GM06990 (cell line): ENCODE results near the gene ZMYM3.

Experiments
- DNase-seq: peaks from one replicate; pipeline ENCODE4 v3.0.0-alpha.2; 2011; ENCODE audit not compliant: insufficient read length; ENCODE audit errors: extremely low read depth
- H3K27me3 ChIP-seq: replicated peaks from 2 replicates; pipeline ENCODE4 v1.6.0; 2011; ENCODE audit warnings: low read length; ENCODE audit not compliant: control insufficient read depth, insufficient read depth
- H3K36me3 ChIP-seq: 2 replicates; pipeline ENCODE4 v1.5.1; 2011; ENCODE audit warnings: low read length; ENCODE audit not compliant: control insufficient read depth, insufficient read depth
- H3K4me3 ChIP-seq: replicated peaks from 2 replicates; pipeline ENCODE4 v1.5.1; 2011; ENCODE audit warnings: low read depth, mild to moderate bottlenecking, control low read depth, low read length
- TF ChIP-seq, protein P1 (sequence below): IDR thresholded peaks from 2 replicates; pipeline ENCODE4 v1.5.1; 2011; ENCODE audit warnings: low read length, control low read depth, mild to moderate bottlenecking, inconsistent platforms; ENCODE audit not compliant: insufficient read depth, poor library complexity, severe bottlenecking

The ZMYM3 gene

DNA sequence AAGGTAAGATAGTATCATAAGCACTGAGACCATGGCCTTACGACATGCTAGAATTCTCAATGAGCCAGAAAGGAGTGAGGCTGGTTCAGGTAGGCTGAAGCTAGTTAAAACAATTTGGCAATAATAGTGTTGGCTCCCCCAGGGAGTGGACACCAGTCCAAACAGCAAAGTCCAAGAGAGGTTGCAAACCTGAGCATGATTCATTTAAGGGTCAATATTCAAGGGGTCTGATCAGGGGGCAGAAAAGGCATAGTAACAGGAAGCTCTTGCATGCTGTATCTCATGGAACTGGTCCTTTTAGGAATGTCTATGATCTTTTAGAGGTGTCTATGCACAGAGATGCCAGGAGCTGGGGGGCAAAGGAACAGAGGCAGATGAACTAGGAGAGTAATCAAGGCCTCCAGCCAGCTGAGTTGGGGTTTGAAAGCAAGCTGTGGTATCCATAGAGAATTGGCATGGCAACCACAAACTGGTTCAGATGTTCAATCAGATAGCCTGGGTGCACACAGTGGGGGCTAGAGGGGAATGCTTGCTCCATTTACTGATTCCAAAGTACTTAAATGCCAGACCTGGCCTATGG lies 25.8 kb downstream of the ZMYM3 start:
- TF ChIP-seq, protein P1, sequence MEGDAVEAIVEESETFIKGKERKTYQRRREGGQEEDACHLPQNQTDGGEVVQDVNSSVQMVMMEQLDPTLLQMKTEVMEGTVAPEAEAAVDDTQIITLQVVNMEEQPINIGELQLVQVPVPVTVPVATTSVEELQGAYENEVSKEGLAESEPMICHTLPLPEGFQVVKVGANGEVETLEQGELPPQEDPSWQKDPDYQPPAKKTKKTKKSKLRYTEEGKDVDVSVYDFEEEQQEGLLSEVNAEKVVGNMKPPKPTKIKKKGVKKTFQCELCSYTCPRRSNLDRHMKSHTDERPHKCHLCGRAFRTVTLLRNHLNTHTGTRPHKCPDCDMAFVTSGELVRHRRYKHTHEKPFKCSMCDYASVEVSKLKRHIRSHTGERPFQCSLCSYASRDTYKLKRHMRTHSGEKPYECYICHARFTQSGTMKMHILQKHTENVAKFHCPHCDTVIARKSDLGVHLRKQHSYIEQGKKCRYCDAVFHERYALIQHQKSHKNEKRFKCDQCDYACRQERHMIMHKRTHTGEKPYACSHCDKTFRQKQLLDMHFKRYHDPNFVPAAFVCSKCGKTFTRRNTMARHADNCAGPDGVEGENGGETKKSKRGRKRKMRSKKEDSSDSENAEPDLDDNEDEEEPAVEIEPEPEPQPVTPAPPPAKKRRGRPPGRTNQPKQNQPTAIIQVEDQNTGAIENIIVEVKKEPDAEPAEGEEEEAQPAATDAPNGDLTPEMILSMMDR, result no peak
- no peaks in the 10 kb centered on the region; the same call in 1 of the 2 replicates for H3K27me3 ChIP-seq
- H3K4me3 ChIP-seq, result no peak overlapping the region
- no peaks in the 10 kb centered on the region for H3K36me3 ChIP-seq
- DNase-seq, result no peak

DNA sequence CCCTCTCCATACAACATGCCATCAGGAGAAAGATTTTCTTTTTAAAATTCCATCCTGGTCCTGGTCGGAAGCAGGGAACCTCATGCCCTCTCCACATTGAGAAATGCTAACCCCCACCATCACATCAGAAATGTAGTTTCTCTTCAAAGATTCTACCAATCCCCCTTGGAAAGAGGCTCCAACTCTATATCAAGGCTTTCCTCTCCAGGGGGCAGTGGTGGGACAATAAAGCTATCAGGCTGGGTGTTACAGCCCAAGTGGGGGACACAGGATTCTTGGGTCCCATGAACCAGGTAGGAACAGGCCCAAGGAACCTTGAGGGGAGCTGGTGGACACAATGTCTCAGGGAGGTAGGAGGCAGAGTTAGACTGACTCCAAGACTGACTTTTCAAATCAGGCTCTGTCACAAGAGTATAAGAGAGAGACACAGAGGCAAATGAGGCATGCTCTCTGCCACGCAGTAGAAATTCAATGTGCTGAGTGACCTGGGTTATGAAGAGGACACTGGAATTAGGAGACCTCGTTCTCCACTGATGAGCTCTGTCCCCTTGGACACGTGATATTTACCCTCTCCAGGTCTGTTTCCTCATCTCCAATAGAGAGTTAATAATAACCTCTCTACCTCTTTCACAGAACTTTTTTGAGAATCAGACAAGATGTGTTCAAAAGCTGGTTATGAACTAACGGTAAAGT lies 26.4 kb downstream of the ZMYM3 start:
- H3K36me3 ChIP-seq, result no peaks in the 10 kb centered on the region
- TF ChIP-seq, protein P1, result peak; percentile 14
- no peak overlapping the region for H3K4me3 ChIP-seq
- H3K27me3 ChIP-seq, result no peaks in the 10 kb centered on the region; the same call in 1 of the 2 replicates
- DNase-seq, result no peak

DNA sequence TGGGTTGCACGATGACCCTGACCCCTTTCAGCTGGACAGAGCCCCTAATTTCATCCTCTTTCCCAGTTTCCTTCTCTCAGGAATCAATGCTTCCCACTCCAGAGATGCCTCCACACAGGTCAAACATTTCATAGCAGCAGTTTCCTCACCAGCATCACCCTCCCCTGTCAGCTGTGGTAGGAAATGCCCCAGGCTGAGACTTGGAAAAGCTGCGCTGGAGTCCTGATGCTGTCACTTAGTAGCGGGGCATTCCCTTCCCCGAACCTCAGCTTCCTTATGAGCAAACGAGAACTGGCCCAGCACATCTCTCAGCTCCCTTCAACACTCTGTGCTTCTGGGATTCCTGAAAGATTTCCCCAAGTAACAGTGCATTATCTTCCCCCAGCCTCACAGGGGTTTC lies 28.3 kb downstream of the ZMYM3 start:
- no peaks in the 10 kb centered on the region; the same call in 1 of the 2 replicates for H3K27me3 ChIP-seq
- no peak overlapping the region for H3K4me3 ChIP-seq
- H3K36me3 ChIP-seq, result no peaks in the 10 kb centered on the region
- no peak for DNase-seq
- TF ChIP-seq, protein P1, result no peak

DNA sequence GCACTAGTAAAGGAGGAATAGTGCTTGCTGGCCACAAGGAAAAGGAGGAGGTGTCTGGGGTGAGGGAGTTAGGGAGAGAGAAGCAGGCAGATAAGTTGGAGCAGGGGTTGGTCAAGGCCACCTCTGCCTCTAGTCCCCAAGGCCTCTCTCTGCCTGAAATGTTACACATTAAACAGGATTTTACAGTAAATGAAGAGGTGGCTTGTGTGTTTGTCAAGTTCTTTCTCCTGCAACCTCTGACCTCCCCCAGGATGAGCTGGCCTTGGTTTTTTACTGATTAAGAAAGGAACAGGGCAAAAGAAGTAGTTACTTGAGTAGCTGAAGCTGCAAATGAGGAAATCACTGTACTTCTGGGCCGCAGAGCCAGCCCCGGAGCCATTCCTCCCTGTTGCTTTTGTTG lies 28.9 kb downstream of the ZMYM3 start:
- H3K36me3 ChIP-seq, result no peaks in the 10 kb centered on the region
- H3K27me3 ChIP-seq, result no peaks in the 10 kb centered on the region; the same call in 1 of the 2 replicates
- no peak overlapping the region for H3K4me3 ChIP-seq
- no peak for DNase-seq
- TF ChIP-seq, protein P1, result no peak

DNA sequence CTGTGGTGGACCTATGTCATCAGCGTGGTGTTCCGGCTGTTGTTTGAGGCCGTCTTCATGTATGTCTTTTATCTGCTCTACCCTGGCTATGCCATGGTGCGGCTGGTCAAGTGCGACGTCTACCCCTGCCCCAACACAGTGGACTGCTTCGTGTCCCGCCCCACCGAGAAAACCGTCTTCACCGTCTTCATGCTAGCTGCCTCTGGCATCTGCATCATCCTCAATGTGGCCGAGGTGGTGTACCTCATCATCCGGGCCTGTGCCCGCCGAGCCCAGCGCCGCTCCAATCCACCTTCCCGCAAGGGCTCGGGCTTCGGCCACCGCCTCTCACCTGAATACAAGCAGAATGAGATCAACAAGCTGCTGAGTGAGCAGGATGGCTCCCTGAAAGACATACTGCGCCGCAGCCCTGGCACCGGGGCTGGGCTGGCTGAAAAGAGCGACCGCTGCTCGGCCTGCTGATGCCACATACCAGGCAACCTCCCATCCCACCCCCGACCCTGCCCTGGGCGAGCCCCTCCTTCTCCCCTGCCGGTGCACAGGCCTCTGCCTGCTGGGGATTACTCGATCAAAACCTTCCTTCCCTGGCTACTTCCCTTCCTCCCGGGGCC lies 29.7 kb downstream of the ZMYM3 start:
- no peak for DNase-seq
- Histone ChIP-seq H3K4me3 (no peak overlapping the region), H3K36me3 (no peaks in the 10 kb centered on the region), H3K27me3 (no peaks in the 10 kb centered on the region; the same call in 1 of the 2 replicates)
- TF ChIP-seq, protein P1, result no peak
